IPS-20b (cell line): ENCODE results near the gene TUT7.

Experiments
- H3K27ac ChIP-seq: one replicate; pipeline ENCODE4 v1.5.1; 2013; ENCODE audit warnings: low read length
- H3K27me3 ChIP-seq: 2 replicates; pipeline ENCODE4 v1.6.1; 2013; ENCODE audit warnings: mild to moderate bottlenecking, low read length, inconsistent platforms; ENCODE audit not compliant: insufficient read depth
- H3K36me3 ChIP-seq: 2 replicates; pipeline ENCODE4 v1.6.1; 2013; ENCODE audit warnings: low read depth, mild to moderate bottlenecking, inconsistent platforms, low read length, moderate library complexity; ENCODE audit not compliant: insufficient read depth
- H3K4me1 ChIP-seq: 2 replicates; pipeline ENCODE4 v1.6.1; 2013; ENCODE audit warnings: mild to moderate bottlenecking, control low read depth, inconsistent platforms, low read length, moderate library complexity; ENCODE audit not compliant: insufficient read depth
- H3K4me3 ChIP-seq: 2 replicates; pipeline ENCODE4 v1.5.1; 2013; ENCODE audit warnings: mild to moderate bottlenecking, low read length, inconsistent platforms
- H3K9ac ChIP-seq: 2 replicates; pipeline ENCODE4 v1.6.1; 2013; ENCODE audit warnings: low read depth, mild to moderate bottlenecking, inconsistent platforms, low read length, moderate library complexity
- H3K9me3 ChIP-seq: 2 replicates; pipeline ENCODE4 v1.6.1; 2013; ENCODE audit warnings: mild to moderate bottlenecking, low read depth, low read length, inconsistent platforms; ENCODE audit not compliant: insufficient read depth

The TUT7 gene

GRCh38 chr9:86342269-86342668, 11.9 kb downstream of the TUT7 start:
- H3K27ac ChIP-seq: no peak overlapping the region
- no peak overlapping the region for H3K9ac ChIP-seq
- H3K4me3 ChIP-seq: no peak overlapping the region
- H3K36me3 ChIP-seq: peaks cover 80% of the 10 kb centered on the region
- no peaks in the 10 kb centered on the region for H3K9me3 ChIP-seq
- H3K4me1 ChIP-seq: 0 out of 2 replicates have a peak, but pooled peaks cover 5% of the 10 kb centered on the region
- no peaks in the 10 kb centered on the region for H3K27me3 ChIP-seq

- peaks cover 90% of the 10 kb centered on the region for H3K36me3 ChIP-seq
- no peaks in the 10 kb centered on the region for H3K9me3 ChIP-seq
- no peak overlapping the region for H3K4me3 ChIP-seq
- no peak overlapping the region for H3K27ac ChIP-seq
- H3K9ac ChIP-seq: no peak overlapping the region
- no peaks in the 10 kb centered on the region for H3K27me3 ChIP-seq
- H3K4me1 ChIP-seq: 0 out of 2 replicates have a peak, but pooled peaks cover 5% of the 10 kb centered on the region
These were observed 13.2 kb downstream of the TUT7 start for GRCh38 chr9:86341007-86341491.

- Histone ChIP-seq H3K36me3 (peaks cover 90% of the 10 kb centered on the region), H3K9ac (no peak overlapping the region), H3K27me3 (no peaks in the 10 kb centered on the region), H3K27ac (no peak overlapping the region), H3K4me3 (no peak overlapping the region), H3K9me3 (no peaks in the 10 kb centered on the region), H3K4me1 (0 out of 2 replicates have a peak, but pooled peaks cover 5% of the 10 kb centered on the region)
These were observed 13.7 kb downstream of the TUT7 start for GRCh38 chr9:86340356-86341006.

- Histone ChIP-seq H3K27ac (no peak overlapping the region), H3K36me3 (peaks cover 88% of the 10 kb centered on the region), H3K9me3 (no peaks in the 10 kb centered on the region), H3K4me1 (0 out of 2 replicates have a peak, but pooled peaks cover 5% of the 10 kb centered on the region), H3K9ac (no peak overlapping the region), H3K27me3 (no peaks in the 10 kb centered on the region), H3K4me3 (no peak overlapping the region)
These were observed 16.6 kb downstream of the TUT7 start for GRCh38 chr9:86337469-86338108.

- no peak overlapping the region for H3K9ac ChIP-seq
- no peaks in the 10 kb centered on the region for H3K27me3 ChIP-seq
- H3K4me3 ChIP-seq: no peak overlapping the region
- 0 out of 2 replicates have a peak, but pooled peaks cover 5% of the 10 kb centered on the region for H3K4me1 ChIP-seq
- no peaks in the 10 kb centered on the region for H3K9me3 ChIP-seq
- no peak overlapping the region for H3K27ac ChIP-seq
- H3K36me3 ChIP-seq: peaks cover 72% of the 10 kb centered on the region
These were observed 18.2 kb downstream of the TUT7 start for GRCh38 chr9:86336058-86336457.

- H3K27ac ChIP-seq: no peak overlapping the region
- peaks cover 50% of the 10 kb centered on the region for H3K36me3 ChIP-seq
- 0 out of 2 replicates have a peak, but pooled peaks cover 3% of the 10 kb centered on the region for H3K4me1 ChIP-seq
- H3K9ac ChIP-seq: no peak overlapping the region
- no peak overlapping the region for H3K4me3 ChIP-seq
- H3K27me3 ChIP-seq: no peaks in the 10 kb centered on the region
- H3K9me3 ChIP-seq: no peaks in the 10 kb centered on the region
These were observed 20.6 kb downstream of the TUT7 start for GRCh38 chr9:86333651-86334050.

- peaks cover 8% of the 10 kb centered on the region for H3K4me1 ChIP-seq
- no peaks in the 10 kb centered on the region for H3K27me3 ChIP-seq
- no peak overlapping the region for H3K27ac ChIP-seq
- H3K9me3 ChIP-seq: no peaks in the 10 kb centered on the region
- no peak overlapping the region for H3K4me3 ChIP-seq
- H3K9ac ChIP-seq: no peak overlapping the region
- H3K36me3 ChIP-seq: peaks cover 43% of the 10 kb centered on the region
These were observed 24.0 kb downstream of the TUT7 start for GRCh38 chr9:86330186-86330585.

- peaks cover 43% of the 10 kb centered on the region for H3K36me3 ChIP-seq
- no peak overlapping the region for H3K27ac ChIP-seq
- H3K4me1 ChIP-seq: peaks cover 8% of the 10 kb centered on the region
- H3K9ac ChIP-seq: no peak overlapping the region
- H3K4me3 ChIP-seq: no peak overlapping the region
- no peaks in the 10 kb centered on the region for H3K27me3 ChIP-seq
- no peaks in the 10 kb centered on the region for H3K9me3 ChIP-seq
These were observed 24.6 kb downstream of the TUT7 start for GRCh38 chr9:86329649-86330048.

- peaks cover 8% of the 10 kb centered on the region for H3K4me1 ChIP-seq
- H3K9ac ChIP-seq: no peak overlapping the region
- H3K27ac ChIP-seq: no peak overlapping the region
- no peaks in the 10 kb centered on the region for H3K27me3 ChIP-seq
- no peaks in the 10 kb centered on the region for H3K9me3 ChIP-seq
- 0 out of 2 replicates have a peak overlapping the region, but pooled peaks have one; percentile 33 for H3K4me3 ChIP-seq
- peaks cover 48% of the 10 kb centered on the region for H3K36me3 ChIP-seq
These were observed 26.1 kb downstream of the TUT7 start for GRCh38 chr9:86328156-86328555.

GRCh38 chr9:86326536-86326935, 27.7 kb downstream of the TUT7 start:
- H3K27ac ChIP-seq: no peak overlapping the region
- no peaks in the 10 kb centered on the region for H3K27me3 ChIP-seq
- peaks cover 8% of the 10 kb centered on the region for H3K4me1 ChIP-seq
- H3K9me3 ChIP-seq: no peaks in the 10 kb centered on the region
- H3K36me3 ChIP-seq: peaks cover 64% of the 10 kb centered on the region
- H3K9ac ChIP-seq: no peak overlapping the region
- H3K4me3 ChIP-seq: no peak overlapping the region

GRCh38 chr9:86324901-86325300, 29.3 kb downstream of the TUT7 start:
- no peaks in the 10 kb centered on the region for H3K9me3 ChIP-seq
- H3K4me3 ChIP-seq: no peak overlapping the region
- peaks cover 8% of the 10 kb centered on the region for H3K4me1 ChIP-seq
- H3K9ac ChIP-seq: no peak overlapping the region
- H3K27me3 ChIP-seq: no peaks in the 10 kb centered on the region
- peaks cover 80% of the 10 kb centered on the region for H3K36me3 ChIP-seq
- H3K27ac ChIP-seq: no peak overlapping the region

GRCh38 chr9:86324308-86324707, 29.9 kb downstream of the TUT7 start:
- no peak overlapping the region for H3K27ac ChIP-seq
- peaks cover 8% of the 10 kb centered on the region for H3K4me1 ChIP-seq
- H3K36me3 ChIP-seq: peaks cover 86% of the 10 kb centered on the region
- H3K4me3 ChIP-seq: no peak overlapping the region
- H3K9ac ChIP-seq: no peak overlapping the region
- no peaks in the 10 kb centered on the region for H3K27me3 ChIP-seq
- no peaks in the 10 kb centered on the region for H3K9me3 ChIP-seq
